Midbrain (tissue), 1 donor: ENCODE data around the gene MTUS2.

ENCODE experiments used
- DNase-seq: peaks from one replicate; lab custom pipeline; 2025; lab: John Stamatoyannopoulos, UW

The MTUS2 gene

GRCh38 chr13:28859069-28859468 lies 38.9 kb downstream of the MTUS2 start:
- no peak for DNase-seq

- no peak for DNase-seq
Observed at GRCh38 chr13:28859717-28860116, 39.6 kb downstream of the MTUS2 start.

GRCh38 chr13:28864544-28864943 lies 44.4 kb downstream of the MTUS2 start:
- DNase-seq: no peak

- no peak for DNase-seq
Observed at GRCh38 chr13:28865149-28865744, 45.1 kb downstream of the MTUS2 start.

- no peak for DNase-seq
Observed at GRCh38 chr13:28865951-28866350, 45.8 kb downstream of the MTUS2 start.

- DNase-seq: no peak
Observed at GRCh38 chr13:28866932-28867331, 46.8 kb downstream of the MTUS2 start.

GRCh38 chr13:28867564-28867963 lies 47.4 kb downstream of the MTUS2 start:
- no peak for DNase-seq

GRCh38 chr13:28872427-28873176 lies 52.5 kb downstream of the MTUS2 start:
- no peak for DNase-seq

- DNase-seq: no peak
Observed at GRCh38 chr13:28875846-28876615, 55.9 kb downstream of the MTUS2 start.

- no peak for DNase-seq
Observed at GRCh38 chr13:28877408-28877807, 57.3 kb downstream of the MTUS2 start.

- no peak for DNase-seq
Observed at GRCh38 chr13:28885181-28885580, 65.0 kb downstream of the MTUS2 start.

GRCh38 chr13:28889086-28889732 lies 69.1 kb downstream of the MTUS2 start:
- DNase-seq: no peak

GRCh38 chr13:28890712-28891111 lies 70.6 kb downstream of the MTUS2 start:
- no peak for DNase-seq

GRCh38 chr13:28918030-28918429 lies 97.9 kb downstream of the MTUS2 start:
- DNase-seq: no peak

GRCh38 chr13:28922341-28922740 lies 102.2 kb downstream of the MTUS2 start:
- DNase-seq: no peak

GRCh38 chr13:28935104-28935503 lies 115.0 kb downstream of the MTUS2 start:
- no peak for DNase-seq

- DNase-seq: no peak
Observed at GRCh38 chr13:28942906-28943305, 122.8 kb downstream of the MTUS2 start.

GRCh38 chr13:28953714-28954418 lies 133.7 kb downstream of the MTUS2 start:
- no peak for DNase-seq

- no peak for DNase-seq
Observed at GRCh38 chr13:28954419-28954725, 134.2 kb downstream of the MTUS2 start.

- no peak for DNase-seq
Observed at GRCh38 chr13:28954810-28955209, 134.7 kb downstream of the MTUS2 start.

- no peak for DNase-seq
Observed at GRCh38 chr13:28955264-28955966, 135.3 kb downstream of the MTUS2 start.
